Natural killer cell (primary cell): ENCODE measurements around the gene SCMH1. TPM values are rescaled to one million over a fixed set of nuclear protein-coding genes. Genes with fewer than 3 reads are reported as not detected.
"Not testable (repeated sequence)": the region's sequence is repeated elsewhere in the genome, so short reads cannot be mapped to it uniquely, and the experiment has no call there.

ENCODE experiments used
- ATAC-seq, 3 donors: fragments of 150-1000 bp in 2 of 3; fragments of 200-7000 bp in 1 of 3; cut with Tn5 transposase; 1 replicate in 1 of 3; 2 replicates in 2 of 3; pipeline ENCODE4 v1.10.0; 2021; ENCODE audit warnings: mild to moderate bottlenecking in 2 of 3, moderate library complexity in 2 of 3
- DNase-seq, 2 donors: peaks; one replicate each; pipeline versions ENCODE4 v3.0.0 to v3.0.0-alpha.2; 2013 to 2021; ENCODE audit warnings: mixed read lengths in 1 of 2
- H3K27ac ChIP-seq: one replicate; pipeline ENCODE4 v1.5.1; 2013; ENCODE audit warnings: mild to moderate bottlenecking, low read length
- H3K27me3 ChIP-seq: one replicate; pipeline ENCODE4 v1.6.1; 2013; ENCODE audit warnings: low read length; ENCODE audit not compliant: control insufficient read depth, insufficient read depth
- H3K36me3 ChIP-seq: one replicate; pipeline ENCODE4 v1.6.1; 2013; ENCODE audit warnings: low read length; ENCODE audit not compliant: control insufficient read depth, insufficient read depth
- H3K4me1 ChIP-seq: one replicate; pipeline ENCODE4 v1.6.1; 2013; ENCODE audit warnings: low read length; ENCODE audit not compliant: control insufficient read depth, insufficient read depth
- H3K4me3 ChIP-seq: one replicate; pipeline ENCODE4 v1.5.1; 2013; ENCODE audit warnings: low read length
- H3K9me3 ChIP-seq: one replicate; pipeline ENCODE4 v1.6.1; 2013; ENCODE audit warnings: low read length; ENCODE audit not compliant: control insufficient read depth, insufficient read depth
- H3K27ac Mint-ChIP-seq, 2 donors: one replicate each; pipeline ENCODE4 v1.8.0; 2022; ENCODE audit warnings: mild to moderate bottlenecking in 2 of 2, mixed read lengths in 2 of 2, moderate library complexity in 1 of 2
- H3K27me3 Mint-ChIP-seq, 2 donors: one replicate each; pipeline ENCODE4 v1.8.0; 2022; ENCODE audit warnings: low read depth in 2 of 2, mixed read lengths in 2 of 2
- H3K36me3 Mint-ChIP-seq: one replicate; pipeline ENCODE4 v1.8.0; 2022; ENCODE audit warnings: mixed read lengths
- H3K4me1 Mint-ChIP-seq, 2 donors: one replicate each; pipeline ENCODE4 v1.8.0; 2022; ENCODE audit warnings: mixed read lengths in 2 of 2
- H3K4me3 Mint-ChIP-seq: one replicate; pipeline ENCODE4 v1.8.0; 2022; ENCODE audit warnings: mild to moderate bottlenecking, moderate library complexity, mixed read lengths
- H3K9me3 Mint-ChIP-seq, 2 donors: one replicate each; pipeline ENCODE4 v1.8.0; 2022; ENCODE audit warnings: mixed read lengths in 2 of 2
- WGBS: methylation state at CpG from one replicate; pipeline ENCODE4 v1.1.7; 2013; ENCODE audit warnings: missing lambda C conversion rate; ENCODE audit not compliant: insufficient coverage; 5-methylcytosine and 5-hydroxymethylcytosine counted together
- intact Hi-C: fragments of 100-400 bp; cut with micrococcal nuclease; formaldehyde crosslinking; loops from one replicate; pipeline ENCODE4 v1.14.2; 2022
- total RNA-seq, 4 donors: library from RNA; stranded (reverse); fragments of 120-200 nt in 1 of 4; gene quantifications; one replicate each; pipeline versions ENCODE4 v1.2.3 to v1.2.4, GENCODE V29; 2013 to 2022
- TF ChIP-seq, protein P1 (sequence below): fragments of 200-600 bp; IDR thresholded peaks from one replicate; pipeline ENCODE4 v1.8.0; 2022; ENCODE audit warnings: antibody characterized with exemption

Gene SCMH1
- total RNA-seq, 3 donors from 2014 or later (not counting 1 experiment from before 2014, with no cell fraction given): 8.3 to 10.2 (median 9.1) TPM

DNA sequence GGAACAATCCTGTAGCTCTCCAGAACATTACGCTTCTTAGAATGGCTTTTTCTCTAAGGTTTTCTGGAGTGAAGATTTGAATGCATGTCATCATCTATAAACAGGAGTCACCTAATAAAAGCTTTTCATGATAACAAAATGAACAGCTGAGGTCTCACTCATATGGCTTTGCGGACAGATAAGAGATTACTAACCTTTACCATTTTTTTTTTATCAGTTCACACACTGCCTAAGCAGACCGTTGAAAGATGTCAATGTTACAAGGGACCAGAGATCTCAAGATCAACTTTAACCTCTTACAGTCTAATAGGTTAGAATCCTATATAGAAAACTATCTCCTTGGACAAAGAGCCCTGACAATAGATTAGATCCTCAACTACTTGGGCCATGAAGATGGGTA, 41.4 kb downstream of the SCMH1 start:
- Mint-ChIP-seq H3K4me3 (no peak overlapping the region), H3K36me3 (no peaks in the 10 kb centered on the region), H3K27me3 (no peaks in the 10 kb centered on the region), H3K27ac (no peak overlapping the region), H3K9me3 (no peaks in the 10 kb centered on the region), H3K4me1 (peaks cover 5 to 6% of the 10 kb centered on the region in 2 donors)
- ATAC-seq (no peak), DNase-seq (no peak)
- intact Hi-C loops: no loop called here
- Histone ChIP-seq H3K4me3 (no peak overlapping the region), H3K36me3 (no peaks in the 10 kb centered on the region), H3K27ac (no peak overlapping the region), H3K27me3 (no peaks in the 10 kb centered on the region), H3K4me1 (no peaks in the 10 kb centered on the region), H3K9me3 (peaks cover 6% of the 10 kb centered on the region)
- WGBS: 97% methylated on average over 2 of the region's 3 CpGs
- TF ChIP-seq, protein P1, sequence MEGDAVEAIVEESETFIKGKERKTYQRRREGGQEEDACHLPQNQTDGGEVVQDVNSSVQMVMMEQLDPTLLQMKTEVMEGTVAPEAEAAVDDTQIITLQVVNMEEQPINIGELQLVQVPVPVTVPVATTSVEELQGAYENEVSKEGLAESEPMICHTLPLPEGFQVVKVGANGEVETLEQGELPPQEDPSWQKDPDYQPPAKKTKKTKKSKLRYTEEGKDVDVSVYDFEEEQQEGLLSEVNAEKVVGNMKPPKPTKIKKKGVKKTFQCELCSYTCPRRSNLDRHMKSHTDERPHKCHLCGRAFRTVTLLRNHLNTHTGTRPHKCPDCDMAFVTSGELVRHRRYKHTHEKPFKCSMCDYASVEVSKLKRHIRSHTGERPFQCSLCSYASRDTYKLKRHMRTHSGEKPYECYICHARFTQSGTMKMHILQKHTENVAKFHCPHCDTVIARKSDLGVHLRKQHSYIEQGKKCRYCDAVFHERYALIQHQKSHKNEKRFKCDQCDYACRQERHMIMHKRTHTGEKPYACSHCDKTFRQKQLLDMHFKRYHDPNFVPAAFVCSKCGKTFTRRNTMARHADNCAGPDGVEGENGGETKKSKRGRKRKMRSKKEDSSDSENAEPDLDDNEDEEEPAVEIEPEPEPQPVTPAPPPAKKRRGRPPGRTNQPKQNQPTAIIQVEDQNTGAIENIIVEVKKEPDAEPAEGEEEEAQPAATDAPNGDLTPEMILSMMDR: no peak

DNA sequence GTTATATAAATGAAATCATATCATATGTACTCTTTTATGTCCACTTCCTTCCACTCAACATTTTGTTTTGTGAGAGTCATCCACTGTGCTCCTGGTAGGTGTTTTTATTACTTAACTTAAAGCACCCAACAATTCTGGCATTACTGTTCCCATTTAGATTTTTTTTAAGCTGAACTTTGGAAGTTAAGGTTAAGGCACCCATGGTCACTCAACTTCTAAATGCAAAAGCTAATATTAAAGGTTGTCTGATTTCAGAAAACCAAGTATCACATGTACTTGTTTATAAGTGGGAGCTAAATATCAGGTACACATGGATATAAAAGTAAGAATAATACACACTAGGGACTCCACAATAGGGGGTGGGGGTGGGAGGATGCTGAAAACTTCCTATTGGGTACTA, 42.7 kb downstream of the SCMH1 start:
- ATAC-seq (no peak), DNase-seq (no peak)
- H3K4me3 Mint-ChIP-seq: no peak overlapping the region
- no peaks in the 10 kb centered on the region for H3K9me3 Mint-ChIP-seq
- no peaks in the 10 kb centered on the region for H3K4me1 ChIP-seq
- H3K27ac Mint-ChIP-seq: no peak overlapping the region
- no peaks in the 10 kb centered on the region for H3K36me3 Mint-ChIP-seq
- peaks cover 5% of the 10 kb centered on the region in 2 donors for H3K4me1 Mint-ChIP-seq
- no peaks in the 10 kb centered on the region for H3K27me3 ChIP-seq
- intact Hi-C loops: no loop called here
- no peak overlapping the region for H3K4me3 ChIP-seq
- peaks cover 6% of the 10 kb centered on the region for H3K9me3 ChIP-seq
- H3K27me3 Mint-ChIP-seq: no peaks in the 10 kb centered on the region
- TF ChIP-seq, protein P1: no peak
- H3K27ac ChIP-seq: no peak overlapping the region
- no peaks in the 10 kb centered on the region for H3K36me3 ChIP-seq

DNA sequence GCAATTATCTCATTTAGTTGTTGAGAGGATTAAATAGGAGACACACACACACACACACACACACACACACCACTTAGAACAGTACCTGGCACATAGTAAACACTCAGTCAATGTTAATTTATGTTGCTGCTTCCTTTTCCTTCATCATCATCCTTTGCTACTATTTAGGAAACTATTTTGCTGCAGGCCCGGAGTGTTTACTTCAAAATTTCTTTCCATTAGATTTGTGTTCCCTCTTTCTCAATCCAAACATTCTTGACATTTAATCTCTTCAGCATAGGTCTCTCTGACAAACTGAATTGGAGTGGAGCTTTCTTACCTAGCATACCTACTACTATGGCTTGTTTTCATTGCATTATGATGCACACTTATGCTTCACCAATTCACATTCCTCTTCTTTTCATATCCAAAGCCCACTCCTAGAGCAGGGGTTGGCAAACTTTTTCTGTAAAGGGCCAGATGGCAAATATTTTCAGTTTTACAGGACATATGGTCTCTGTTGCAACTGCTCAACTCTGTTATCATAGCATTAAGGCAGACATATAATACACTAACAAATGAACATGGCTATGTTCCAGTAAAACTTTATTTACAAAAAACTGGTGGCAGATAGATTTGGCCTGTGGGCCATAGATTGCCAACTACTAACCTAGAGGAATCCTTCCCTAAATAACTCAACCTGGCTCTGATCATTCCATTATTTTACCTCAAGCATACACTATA, 49.5 kb downstream of the SCMH1 start:
- no peaks in the 10 kb centered on the region for H3K36me3 Mint-ChIP-seq
- intact Hi-C loops: no loop called here
- WGBS: 78% methylated on average over 1 of the region's 1 CpG
- Histone ChIP-seq H3K27ac (no peak overlapping the region), H3K4me1 (no peaks in the 10 kb centered on the region), H3K27me3 (no peaks in the 10 kb centered on the region), H3K9me3 (no peaks in the 10 kb centered on the region), H3K4me3 (no peak overlapping the region), H3K36me3 (no peaks in the 10 kb centered on the region)
- H3K9me3 Mint-ChIP-seq: no peaks in the 10 kb centered on the region
- no peak overlapping the region for H3K27ac Mint-ChIP-seq
- H3K27me3 Mint-ChIP-seq: no peaks in the 10 kb centered on the region
- DNase-seq (no peak), ATAC-seq (no peak)
- H3K4me1 Mint-ChIP-seq: no peaks in the 10 kb centered on the region
- TF ChIP-seq, protein P1: no peak
- H3K4me3 Mint-ChIP-seq: no peak overlapping the region

DNA sequence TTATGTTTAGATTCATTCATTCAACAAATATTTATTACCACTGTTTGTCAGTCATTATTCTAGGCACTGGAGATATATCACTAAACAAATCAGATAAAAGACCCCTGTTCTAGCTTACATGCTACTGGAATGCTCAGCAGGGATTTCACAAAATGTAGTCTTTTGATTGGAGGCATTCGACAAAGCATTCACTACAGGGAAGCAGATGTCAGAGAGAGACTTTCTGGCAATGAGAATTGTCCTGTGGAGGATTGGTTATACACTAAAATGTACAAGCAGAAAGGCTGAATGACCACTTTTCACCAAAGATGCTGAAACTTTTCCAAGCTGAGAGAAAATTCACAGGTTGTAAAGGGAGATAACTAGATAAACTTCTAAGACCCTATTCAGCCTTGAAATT, 57.7 kb downstream of the SCMH1 start:
- WGBS: 94% methylated on average over 1 of the region's 1 CpG
- DNase-seq: no peak
- H3K4me3 Mint-ChIP-seq: no peak overlapping the region
- no peak overlapping the region for H3K27ac Mint-ChIP-seq
- TF ChIP-seq, protein P1: no peak
- ATAC-seq: no peak
- no peaks in the 10 kb centered on the region for H3K36me3 Mint-ChIP-seq
- Histone ChIP-seq H3K9me3 (no peaks in the 10 kb centered on the region), H3K4me3 (no peak overlapping the region), H3K27me3 (no peaks in the 10 kb centered on the region), H3K4me1 (no peaks in the 10 kb centered on the region), H3K27ac (no peak overlapping the region), H3K36me3 (no peaks in the 10 kb centered on the region)
- intact Hi-C loops: no loop called here
- no peaks in the 10 kb centered on the region for H3K4me1 Mint-ChIP-seq
- H3K27me3 Mint-ChIP-seq: no peaks in the 10 kb centered on the region
- H3K9me3 Mint-ChIP-seq: no peaks in the 10 kb centered on the region

DNA sequence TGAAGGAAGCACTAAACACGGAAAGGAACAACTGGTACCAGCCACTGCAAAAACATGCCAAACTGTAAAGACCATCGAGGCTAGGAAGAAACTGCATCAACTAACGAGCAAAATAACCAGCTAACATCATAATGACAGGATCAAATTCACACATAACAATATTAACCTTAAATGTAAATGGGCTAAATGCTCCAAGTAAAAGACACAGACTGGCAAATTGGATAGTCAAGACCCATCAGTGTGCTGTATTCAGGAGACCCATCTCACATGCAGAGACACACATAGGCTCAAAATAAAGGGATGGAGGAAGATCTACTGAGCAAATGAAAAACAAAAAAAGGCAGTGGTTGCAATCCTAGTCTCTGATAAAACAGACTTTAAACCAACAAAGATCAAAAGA, 63.9 kb downstream of the SCMH1 start:
- ATAC-seq, H3K4me1 Mint-ChIP-seq, H3K27me3 ChIP-seq, H3K9me3 ChIP-seq, H3K4me1 ChIP-seq, H3K27ac Mint-ChIP-seq, H3K36me3 Mint-ChIP-seq, H3K4me3 Mint-ChIP-seq, intact Hi-C loops, H3K9me3 Mint-ChIP-seq, H3K27ac ChIP-seq, DNase-seq, H3K27me3 Mint-ChIP-seq, H3K36me3 ChIP-seq, H3K4me3 ChIP-seq: not testable (repeated sequence)
- no CpG with 5 or more reads among the region's 3 CpGs for WGBS
